H4 (cell line): ENCODE results near the gene MYADML2. TPM values are rescaled to one million over a fixed set of nuclear protein-coding genes. Genes with fewer than 3 reads are reported as not detected.
A peak's percentile ranks its signal among the peaks of the same experiment; 100 is the strongest.

ENCODE experiments used
- DNase-seq: peaks from one replicate; pipeline ENCODE4 v3.0.0-alpha.2; 2015; ENCODE audit warnings: low spot score
- total RNA-seq: library from RNA; depleted of rRNA; stranded (reverse); fragments of >200 nt; shearing (Covaris generic); gene quantifications from 2 replicates; pipeline ENCODE4 v1.2.3, GENCODE V29; 2014; rRNA removed

MYADML2 gene, protein sequence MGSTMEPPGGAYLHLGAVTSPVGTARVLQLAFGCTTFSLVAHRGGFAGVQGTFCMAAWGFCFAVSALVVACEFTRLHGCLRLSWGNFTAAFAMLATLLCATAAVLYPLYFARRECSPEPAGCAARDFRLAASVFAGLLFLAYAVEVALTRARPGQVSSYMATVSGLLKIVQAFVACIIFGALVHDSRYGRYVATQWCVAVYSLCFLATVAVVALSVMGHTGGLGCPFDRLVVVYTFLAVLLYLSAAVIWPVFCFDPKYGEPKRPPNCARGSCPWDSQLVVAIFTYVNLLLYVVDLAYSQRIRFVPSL
- not detected in 2 replicates for total RNA-seq

DNA sequence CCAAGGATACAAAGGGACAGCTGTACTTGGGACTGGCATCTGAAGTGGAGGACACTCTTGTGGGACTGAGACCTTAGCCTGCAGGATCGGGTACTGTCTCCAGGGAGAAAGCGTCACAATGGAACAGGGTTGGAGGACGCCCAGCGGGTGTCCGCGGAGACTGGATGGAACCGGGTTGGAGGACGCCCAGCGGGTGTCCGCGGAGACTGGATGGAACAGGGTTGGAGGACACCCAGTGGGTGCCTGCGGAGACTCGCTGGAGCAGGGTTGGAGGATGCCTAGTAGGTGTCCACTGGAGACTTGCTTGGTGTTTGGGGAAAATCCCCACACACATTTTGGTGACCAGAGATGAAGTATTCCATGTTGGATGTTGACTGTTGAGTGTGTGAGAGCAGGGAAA, at the start of gene MYADML2:
TSS of gene MYADML2 (minus strand) at position 45 of the 400 bp plus-strand sequence. CDS start 5,492 bp downstream, outside the sequence.
- DNase-seq, result no peak

DNA sequence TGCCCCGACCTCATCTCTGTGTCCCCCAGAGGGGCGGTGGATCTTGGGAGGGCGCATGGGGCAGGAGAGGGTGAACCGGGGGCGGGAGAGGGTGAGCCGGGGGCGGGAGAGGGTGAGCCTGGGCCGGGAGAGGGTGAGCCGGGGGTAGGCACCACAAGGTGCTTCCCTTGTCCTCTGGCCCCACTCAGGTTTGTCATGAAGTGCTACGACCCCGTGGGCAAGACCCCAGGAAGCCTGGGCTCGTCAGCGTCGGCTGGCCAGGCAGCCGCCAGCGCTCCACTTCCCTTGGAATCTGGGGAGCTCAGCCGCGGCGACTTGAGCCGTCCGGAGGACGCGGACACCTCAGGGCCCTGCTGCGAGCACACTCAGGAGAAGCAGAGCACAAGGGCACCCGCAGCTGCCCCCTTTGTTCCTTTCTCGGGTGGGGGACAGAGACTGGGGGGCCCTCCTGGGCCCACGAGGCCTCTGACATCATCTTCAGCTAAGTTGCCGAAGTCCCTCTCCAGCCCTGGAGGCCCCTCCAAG, 49.3 kb upstream of the MYADML2 start:
- DNase-seq, result no peak

DNA sequence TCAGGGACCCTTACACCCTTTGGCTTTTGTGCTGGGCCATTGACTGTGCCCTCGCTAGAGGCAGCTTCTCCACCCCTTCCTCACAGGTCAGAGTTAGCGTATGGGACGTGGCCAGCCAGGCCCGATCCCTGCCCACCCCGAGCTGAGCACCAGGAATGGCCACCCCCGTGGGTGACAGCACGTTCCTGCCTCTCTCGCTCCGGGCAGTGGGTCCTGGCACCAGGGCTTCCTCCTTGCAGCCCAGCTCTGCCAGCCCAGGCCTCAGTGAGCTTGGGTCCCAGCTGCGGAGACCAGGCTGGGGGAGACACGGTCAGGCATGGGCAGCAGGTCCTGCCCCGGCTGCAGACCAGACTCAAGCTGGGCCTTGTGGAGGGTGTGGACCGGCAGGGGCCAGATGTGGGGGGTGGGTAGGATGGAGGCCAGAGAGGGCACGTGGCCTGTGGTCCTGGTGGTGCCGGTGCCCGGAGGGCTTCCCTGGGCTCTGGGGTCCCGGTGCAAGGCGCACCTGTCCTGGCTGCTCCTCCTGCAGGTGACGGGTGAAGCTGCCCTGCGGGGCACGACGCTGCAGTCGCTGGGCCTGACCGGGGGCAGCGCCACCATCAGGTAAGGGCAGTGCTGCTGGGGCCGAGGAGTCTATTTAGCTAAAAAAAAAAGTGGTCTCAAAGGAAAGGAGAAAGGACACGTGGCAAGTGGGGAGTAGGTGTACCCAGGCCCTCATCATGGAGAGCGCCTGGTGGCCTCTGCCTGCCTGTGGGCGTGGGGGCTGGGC, 48.6 kb upstream of the MYADML2 start:
- DNase-seq, result no peak

DNA sequence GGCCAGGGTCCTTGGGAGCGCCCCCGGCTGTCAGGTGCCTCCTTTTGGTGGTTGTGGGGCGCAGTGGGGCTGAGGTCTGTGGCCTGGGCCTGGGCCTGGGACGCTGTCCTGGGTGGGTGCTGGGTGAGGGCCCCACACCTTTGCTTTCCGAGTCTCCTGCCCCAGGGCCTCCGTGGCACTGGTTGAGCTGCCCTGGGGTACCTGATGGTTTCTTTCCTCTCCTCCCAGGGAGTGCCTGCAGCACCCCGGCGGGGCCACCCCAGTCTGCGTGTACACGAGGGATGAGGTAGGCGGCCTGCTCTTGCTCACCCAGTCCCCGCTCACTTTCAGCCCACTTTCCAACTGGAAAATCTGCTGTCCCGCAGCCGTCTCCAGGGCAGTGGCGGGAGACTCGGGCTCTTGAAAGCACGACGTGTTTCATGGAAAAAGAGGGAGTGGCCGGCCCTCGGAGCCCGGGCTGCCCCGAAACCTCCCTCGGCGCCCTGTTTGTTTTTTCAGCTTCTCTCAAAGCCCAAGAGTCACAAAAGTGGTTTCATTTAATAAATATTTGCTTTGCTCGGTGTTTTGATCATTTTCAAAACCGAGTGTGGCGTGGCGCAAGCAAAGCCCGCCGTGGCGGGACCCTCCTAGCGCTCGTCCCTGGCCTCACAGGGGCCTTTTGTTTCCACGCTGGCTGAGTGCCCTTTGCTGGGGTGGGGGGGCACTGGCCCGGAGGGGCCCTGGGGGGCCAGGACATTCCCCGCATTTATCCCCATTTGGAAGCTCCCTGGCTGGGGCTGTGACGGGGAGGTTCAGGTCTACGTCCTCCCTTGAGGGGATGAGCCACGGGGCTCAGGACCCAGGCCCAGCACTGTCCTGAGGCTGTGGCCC, 47.8 kb upstream of the MYADML2 start:
- no peak for DNase-seq

DNA sequence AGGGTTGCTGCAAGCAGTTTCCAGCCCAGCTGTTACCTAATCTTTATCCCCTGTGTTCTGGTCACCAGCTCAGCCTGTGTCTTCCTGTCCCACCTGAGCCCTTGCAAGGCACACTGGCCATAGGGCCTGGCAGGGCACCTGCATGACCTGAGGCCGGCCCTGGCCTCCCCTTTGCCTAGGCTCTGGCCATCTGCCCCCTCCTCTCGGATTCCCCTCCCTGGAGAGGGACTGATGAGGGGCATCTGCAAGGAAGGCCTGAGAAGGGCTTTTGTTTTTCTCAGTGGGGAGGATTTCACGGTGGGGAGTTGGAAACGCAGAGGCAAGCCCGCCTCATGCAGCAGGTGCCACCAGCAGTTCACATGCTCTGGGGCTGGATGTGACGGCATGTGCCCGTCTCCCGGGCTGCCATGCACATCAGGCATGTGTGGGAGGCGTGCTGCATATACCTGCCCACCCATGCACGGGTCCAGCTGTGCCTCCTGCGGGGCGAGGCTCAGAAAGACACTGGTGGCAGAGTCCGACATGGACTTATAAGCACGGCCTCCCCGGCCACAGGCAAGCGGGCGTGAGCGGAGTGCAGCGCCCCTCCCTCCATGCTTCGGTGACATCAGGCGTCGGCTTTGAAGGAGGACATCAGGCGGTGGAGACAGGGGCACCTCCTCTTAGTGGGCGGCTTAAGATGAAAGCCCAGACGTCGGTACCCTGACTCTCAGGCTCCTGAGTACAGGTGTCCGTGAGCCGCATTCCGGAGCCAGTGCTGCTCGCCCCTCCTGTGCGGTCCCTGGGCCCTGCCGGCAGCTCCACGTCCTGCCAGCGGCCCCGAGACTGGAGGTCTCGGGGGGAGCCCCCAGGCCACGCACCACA, 46.9 kb upstream of the MYADML2 start:
- DNase-seq, result no peak

DNA sequence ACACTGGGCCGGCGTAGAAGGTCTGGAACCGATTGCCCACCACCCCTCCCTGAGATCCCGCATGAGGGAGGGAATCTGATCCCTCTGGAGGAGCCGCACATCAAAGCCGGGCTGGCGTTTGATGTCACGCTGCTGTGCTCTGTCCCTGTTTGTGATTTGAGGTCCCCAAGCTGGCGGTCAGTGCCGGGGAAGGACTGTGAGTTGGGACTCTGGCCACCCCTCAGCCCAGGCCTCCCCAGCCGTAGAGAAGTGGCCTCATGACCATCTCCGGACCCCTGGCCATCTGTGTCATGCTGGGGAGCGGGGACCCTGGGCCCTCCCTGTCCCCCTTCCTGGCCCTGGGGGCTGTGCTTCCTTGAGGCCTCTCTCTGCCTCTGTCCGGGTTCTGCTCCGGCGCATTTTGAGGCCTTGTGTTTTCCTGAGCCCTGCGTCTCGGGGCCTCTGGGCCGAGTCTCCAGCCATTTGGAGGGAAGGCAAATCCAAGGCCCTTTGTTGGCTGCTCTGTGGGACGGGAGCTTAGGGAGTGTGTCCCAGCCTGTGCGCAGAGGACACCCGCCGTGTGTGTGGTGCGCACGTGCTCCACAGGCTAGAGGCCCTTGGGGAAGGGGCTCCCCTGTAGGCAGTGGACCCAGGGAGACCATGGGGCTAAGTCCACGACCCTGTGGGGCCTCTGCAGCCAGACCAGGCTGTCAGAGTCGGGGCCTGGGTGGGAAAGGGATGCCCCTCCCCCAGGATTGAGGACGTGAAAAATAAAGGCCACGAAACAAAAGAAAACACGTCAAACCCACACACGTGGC, 45.5 kb upstream of the MYADML2 start:
- DNase-seq, result no peak

DNA sequence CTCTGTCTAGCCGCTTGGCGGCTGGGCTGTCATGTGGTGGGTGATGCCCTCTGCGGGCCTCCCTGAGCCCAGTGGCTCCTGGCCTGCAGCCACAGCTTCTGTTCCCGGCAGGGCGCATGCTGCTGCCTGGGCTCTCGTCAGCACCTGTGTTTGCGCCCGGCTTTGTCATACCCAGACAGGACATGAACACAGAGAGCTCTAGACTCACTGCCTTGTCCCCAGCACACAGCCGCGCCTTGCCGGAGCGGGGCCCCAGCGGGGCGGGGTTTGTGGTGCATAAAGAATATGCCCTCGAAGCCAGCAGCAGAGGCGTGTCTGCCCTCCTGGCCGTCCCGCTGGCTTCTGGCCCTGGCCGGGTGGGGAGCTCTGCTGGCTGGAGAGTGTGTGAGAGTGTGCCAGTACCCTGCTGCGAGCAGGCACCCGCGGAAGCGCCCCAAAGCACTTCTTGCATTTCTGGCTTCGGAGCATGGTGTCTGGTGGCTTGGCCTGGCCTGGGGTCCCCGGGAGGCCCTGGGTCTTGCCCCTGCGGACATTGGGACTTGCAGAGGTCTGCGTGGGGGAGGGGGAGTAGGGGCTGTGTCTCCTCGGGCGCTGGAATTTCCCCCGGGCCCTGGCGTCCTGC, 44.8 kb upstream of the MYADML2 start:
- DNase-seq, result peak; percentile 91

DNA sequence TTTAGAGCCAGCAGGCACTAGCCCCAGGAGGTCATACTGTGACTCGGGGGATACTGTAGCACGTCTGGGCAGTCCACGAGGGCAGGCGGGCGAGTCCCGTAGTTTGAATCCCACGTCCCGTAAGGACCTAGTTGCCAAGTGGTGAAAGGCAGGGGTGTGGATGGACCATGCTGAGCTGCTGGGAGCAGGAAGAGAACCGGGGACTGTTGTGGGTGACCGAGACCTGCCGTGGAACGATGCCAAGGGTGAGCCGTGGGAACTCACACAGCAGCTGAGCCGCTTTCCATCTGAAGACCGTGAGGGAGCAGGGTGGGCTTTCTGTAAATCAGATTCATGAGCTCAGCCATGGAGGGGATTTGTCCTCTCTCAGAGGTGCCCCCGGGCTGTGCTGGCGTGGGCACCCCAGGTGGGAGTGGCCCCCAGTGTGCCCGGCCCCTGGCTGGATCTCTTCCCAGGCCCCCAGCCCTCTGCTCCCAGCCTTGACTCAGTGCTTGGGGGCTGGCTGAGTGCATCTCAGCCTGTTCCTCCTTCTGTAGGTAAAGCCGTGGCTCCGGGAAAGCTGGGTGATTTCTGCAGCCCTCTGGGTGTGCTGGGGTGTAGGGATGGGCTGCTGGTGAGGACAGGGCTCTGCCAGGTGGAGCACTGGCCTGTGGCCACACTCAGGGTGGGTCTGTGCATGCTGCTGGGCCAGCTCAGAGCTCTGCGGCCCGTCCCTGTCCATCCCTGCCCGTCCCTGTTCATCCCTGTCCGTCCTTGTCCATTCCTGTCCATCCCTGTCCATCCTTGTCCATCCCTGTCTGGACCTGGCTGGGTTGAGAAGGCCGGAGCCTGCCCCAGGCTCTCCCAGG, 44.0 kb upstream of the MYADML2 start:
- DNase-seq, result no peak

DNA sequence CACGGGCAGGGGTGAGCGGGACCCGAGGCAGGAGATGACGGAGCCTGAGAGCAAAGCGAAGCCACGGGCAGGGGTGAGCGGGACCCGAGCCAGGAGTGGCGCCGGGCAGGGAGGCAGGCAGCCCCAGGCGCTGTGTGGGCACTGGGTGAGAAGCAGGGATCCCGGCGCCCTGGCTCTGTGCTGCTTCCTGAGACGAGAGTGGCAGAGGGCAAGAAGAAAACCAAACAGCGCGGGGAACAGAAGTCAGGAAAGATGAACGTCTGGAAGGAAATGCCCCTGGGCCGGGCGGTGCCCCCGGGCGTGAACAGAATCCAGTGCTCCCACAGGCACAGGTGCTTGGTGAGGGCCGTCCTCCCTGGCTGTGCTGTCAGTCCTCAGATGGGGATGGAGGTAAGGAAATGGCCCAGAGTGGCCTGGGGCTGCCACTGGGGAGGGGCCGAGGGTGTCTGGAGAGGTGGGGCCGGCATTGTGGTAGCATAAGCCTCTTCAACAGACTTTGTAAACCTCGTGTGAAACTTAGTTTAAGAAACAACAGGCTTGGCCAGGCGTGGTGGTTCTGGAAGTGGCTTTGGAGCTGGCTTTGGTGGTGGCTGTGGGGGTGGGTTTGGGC, 40.2 kb upstream of the MYADML2 start:
- DNase-seq, result no peak

DNA sequence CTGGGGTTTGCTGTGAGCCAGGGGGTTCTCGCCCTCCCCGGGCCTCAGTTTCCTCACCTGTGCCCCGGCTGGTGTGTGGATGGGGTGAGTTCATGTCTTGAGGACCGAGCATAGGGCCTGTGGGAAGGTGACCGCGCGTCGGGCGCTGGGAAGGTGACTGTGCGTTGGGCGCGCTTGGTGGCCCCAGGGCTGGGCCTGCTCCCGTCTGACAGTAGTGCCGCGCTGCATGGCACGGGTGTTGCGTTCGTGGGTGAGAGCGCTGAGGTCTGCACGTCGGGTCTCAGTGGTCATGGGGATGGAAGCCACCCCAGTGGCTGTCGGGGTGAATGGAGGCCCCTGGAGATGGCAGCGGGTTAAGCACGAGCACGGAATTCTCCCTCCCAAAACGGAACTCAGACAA, 39.6 kb upstream of the MYADML2 start:
- DNase-seq, result no peak

DNA sequence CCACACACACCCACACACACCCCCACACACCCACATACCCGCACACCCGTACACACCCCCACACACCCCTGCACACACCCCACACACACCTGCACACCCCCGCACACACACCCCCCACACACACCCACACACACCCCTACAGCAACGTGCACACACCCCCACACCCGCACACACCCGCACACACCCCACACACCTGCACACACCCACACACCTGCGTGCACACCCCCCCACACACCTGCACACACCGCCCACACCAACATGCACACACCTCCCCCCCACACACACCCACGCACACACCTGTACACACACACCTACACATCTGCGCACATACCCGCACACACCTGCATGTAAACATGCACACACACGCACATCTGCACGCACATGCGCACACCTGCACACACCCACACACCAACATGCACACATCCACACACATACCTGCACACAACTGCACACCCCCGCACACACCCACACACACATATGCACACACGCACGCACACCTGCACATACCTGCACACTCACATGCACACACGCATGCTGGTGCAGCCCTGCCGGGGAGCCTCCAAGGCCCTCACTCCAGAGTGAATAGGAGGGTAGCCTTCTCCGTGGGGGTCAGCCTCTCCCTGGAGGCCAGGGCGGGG, 37.9 kb upstream of the MYADML2 start:
- no peak for DNase-seq

DNA sequence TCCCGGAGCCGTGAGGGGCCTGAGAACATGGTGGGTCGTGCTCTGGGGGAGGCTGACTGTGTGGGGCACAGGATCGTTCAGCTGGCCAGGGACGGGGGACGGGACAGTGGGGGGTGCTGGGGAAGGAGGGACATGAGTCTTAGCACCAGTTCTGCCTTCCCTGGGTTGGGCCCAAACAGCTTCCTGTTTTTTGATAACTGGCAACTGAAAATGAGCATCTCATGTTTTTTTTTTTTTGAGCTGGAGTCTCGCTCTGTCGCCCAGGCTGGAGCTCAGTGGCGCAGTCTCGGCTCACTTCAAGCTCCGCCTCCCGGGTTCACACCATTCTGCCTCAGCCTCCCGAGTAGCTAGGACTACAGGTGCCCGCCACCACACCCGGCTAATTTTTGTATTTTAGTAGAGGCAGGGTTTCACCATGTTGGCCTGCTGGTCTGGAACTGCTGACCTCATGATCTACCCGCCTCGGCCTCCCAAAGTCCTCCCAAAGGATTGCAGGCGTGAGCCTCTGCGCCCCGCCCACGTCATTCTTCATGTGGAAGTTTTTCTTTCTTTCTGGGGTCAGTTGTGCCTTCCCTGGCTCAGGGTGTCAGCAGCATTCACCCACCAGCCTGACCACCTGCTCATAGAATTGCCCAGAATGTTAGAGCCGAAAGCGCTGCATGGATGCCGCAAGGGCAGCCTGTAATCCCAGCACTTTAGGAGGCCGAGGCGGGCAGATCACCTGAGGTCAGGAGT, 36.8 kb upstream of the MYADML2 start:
- DNase-seq, result no peak

DNA sequence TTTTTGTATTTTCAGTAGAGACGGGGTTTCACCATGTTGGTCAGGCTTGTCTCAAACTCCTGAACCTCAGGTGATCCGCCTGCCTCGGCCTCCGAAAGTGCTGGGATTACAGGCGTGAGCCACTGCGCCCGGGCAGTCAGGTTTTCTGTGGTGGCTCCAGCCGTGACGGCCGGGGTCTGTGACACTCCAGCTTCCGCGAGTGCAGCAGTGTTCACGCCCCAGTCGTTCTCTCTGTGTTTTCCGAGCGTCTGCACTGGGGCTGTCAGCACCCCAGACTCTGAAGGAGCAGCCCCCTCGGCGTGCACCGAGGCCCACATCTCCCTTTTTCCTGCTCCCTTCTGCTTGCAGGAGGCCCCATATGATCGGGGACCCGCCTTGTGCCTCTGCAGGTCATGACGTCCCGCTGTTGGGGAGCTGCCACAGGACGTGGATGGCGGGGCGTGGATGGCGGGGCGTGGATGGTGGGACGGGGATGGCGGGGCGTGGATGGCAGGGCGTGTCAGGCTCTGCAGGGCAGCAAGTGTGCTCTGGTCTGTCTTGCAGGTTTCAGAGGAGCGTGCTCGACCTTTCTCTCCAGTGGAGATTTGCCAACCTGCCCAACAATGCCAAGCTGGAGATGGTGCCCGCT, 36.1 kb upstream of the MYADML2 start:
- no peak for DNase-seq

DNA sequence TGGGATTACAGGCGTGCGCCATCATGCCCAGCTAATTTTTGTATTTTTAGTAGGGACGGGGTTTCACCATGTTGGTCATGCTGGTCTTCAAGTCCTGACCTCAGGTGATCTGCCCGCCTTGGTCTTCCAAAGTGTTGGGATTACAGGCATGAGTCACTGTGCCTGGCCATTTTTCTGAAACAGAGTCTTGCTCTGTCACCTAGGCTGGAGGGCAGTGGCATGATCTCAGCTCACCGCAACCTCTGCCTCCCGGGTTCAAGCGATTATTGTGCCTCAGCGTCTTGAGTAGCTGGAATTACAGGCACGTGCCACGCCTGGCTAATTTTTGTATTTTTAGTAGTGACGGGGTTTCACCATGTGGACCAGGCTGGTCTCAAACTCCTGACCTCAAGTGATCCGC, 34.5 kb upstream of the MYADML2 start:
- peak; percentile 66 for DNase-seq

DNA sequence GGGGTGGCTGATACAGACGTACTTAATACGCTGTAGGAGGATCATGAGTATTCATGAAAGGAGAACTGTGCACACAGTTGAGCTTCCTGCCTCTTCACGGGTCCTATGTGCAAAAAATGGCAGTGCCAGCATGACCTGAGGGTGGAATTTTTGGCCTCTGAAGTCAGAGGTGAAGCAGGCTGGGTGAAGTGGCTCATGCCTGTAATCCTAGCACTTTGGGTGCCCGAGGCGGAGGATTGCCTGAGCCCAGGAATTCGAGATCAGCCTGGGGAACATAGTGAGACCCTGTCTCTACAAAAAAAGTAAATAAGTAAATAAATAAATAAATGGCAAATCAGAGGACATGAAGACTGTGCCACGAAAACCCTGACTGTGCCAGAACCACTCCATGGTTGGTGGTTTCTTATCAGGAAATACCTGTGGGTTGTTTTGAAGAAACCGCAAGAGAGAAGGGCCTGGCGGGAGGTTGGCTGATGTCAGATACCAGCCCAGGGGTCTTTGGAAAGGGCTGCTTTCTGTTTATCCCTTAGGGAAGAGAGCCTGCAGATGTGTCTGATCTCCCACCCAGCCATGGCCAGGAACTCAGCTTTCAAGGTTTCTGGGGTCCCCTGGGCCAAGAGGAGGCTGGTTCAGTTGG, 33.8 kb upstream of the MYADML2 start:
- peak; percentile 70 for DNase-seq

DNA sequence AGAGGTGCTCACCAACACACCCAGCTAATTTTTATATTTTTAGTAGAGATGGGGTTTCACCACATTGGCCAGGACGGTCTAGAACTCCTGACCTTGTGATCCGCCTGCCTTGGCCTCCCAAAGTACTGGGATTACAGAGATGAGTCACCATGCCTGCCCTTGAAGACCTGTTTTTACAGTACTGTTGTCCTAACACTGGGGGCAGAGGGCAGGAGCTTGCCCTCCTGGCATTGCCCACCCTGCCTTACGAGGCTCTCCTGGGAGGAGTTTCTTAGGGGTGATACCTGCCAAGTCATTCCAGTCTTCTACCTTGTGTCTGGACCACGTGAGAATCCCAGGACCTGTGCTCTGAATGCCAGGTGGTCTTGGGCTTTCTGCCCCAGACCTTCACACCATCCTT, 33.1 kb upstream of the MYADML2 start:
- no peak for DNase-seq
